NCI-H1105 (cell line): Measurements from ENCODE around the gene UTP15.

Experiments used
- DNase-seq: peaks from one replicate; lab custom pipeline; 2025; lab: John Stamatoyannopoulos, UW

The UTP15 gene

GRCh38 chr5:73564675-73565074 is 868 bp upstream of the UTP15 start:
- no peak for DNase-seq

GRCh38 chr5:73565969-73566547 is 515 bp downstream of the UTP15 start:
- no peak for DNase-seq

- DNase-seq, result no peak
Observed at GRCh38 chr5:73582285-73583145, 17.0 kb downstream of the UTP15 start.

GRCh38 chr5:73587923-73588322 is 22.4 kb downstream of the UTP15 start:
- DNase-seq, result no peak

GRCh38 chr5:73591102-73591695 is 25.7 kb downstream of the UTP15 start:
- peak; percentile 61 for DNase-seq

- DNase-seq, result no peak
Observed at GRCh38 chr5:73591698-73592501, 26.4 kb downstream of the UTP15 start.

GRCh38 chr5:73592551-73592950 is 27.0 kb downstream of the UTP15 start:
- no peak for DNase-seq

- no peak for DNase-seq
Observed at GRCh38 chr5:73596705-73597328, 31.3 kb downstream of the UTP15 start.

GRCh38 chr5:73599380-73599779 is 33.8 kb downstream of the UTP15 start:
- DNase-seq, result no peak

- DNase-seq, result no peak
Observed at GRCh38 chr5:73603998-73604397, 38.5 kb downstream of the UTP15 start.

GRCh38 chr5:73605223-73606087 is 39.9 kb downstream of the UTP15 start:
- no peak for DNase-seq

GRCh38 chr5:73606206-73606753 is 40.7 kb downstream of the UTP15 start:
- DNase-seq, result no peak

- DNase-seq, result no peak
Observed at GRCh38 chr5:73607228-73607627, 41.7 kb downstream of the UTP15 start.

- no peak for DNase-seq
Observed at GRCh38 chr5:73612799-73613198, 47.3 kb downstream of the UTP15 start.

GRCh38 chr5:73615085-73615484 is 49.5 kb downstream of the UTP15 start:
- no peak for DNase-seq

- no peak for DNase-seq
Observed at GRCh38 chr5:73615947-73616346, 50.4 kb downstream of the UTP15 start.

- no peak for DNase-seq
Observed at GRCh38 chr5:73617510-73618279, 52.2 kb downstream of the UTP15 start.

GRCh38 chr5:73619606-73620333 is 54.2 kb downstream of the UTP15 start:
- DNase-seq, result no peak

- DNase-seq, result no peak
Observed at GRCh38 chr5:73620334-73620687, 54.8 kb downstream of the UTP15 start.
